Uterus (tissue), 2 donors: ENCODE measurements around the gene PAX4.

Source experiments
- CTCF ChIP-seq, 4 experiments: fragments of 200-600 bp in 2 of 4; fragments of 450-650 bp in 2 of 4; sonication (generic) in 2 of 4; IDR thresholded peaks; one replicate each; pipeline ENCODE4 v1.5.1; 2016 to 2019; ENCODE audit warnings: antibody characterized with exemption in 4 of 4, mild to moderate bottlenecking in 2 of 4, moderate library complexity in 1 of 4
- POLR2A ChIP-seq, 2 donors: fragments of 450-650 bp; IDR thresholded peaks; one replicate each; pipeline ENCODE4 v1.6.1; 2016; ENCODE audit warnings: antibody characterized with exemption in 2 of 2, mild to moderate bottlenecking in 1 of 2, moderate library complexity in 1 of 2

- TF ChIP-seq CTCF (IDR thresholded peaks at IDR 0.05), result no peak
- no peak for TF ChIP-seq POLR2A (IDR thresholded peaks at IDR 0.05)
Observed at GRCh38 chr7:127618042-127618441, at the start of gene PAX4.
